ENCODE measurements around the gene OTX1.
A peak's percentile ranks its signal among the peaks of the same experiment; 100 is the strongest.

Gene OTX1

GRCh38 chr2:63052411-63053080 is 1.9 kb downstream of the OTX1 start:
- DNase-seq (ENCODE audit: low spot score): peak; percentile 17
- in situ Hi-C loops (cut with MboI; ENCODE audit: low sequenced_read_pairs, unreplicated experiment): no loop called here
- no peak for TF ChIP-seq CTCF (IDR thresholded peaks at IDR 0.05; ENCODE audit: borderline replicate concordance, control extremely low read depth, extremely low read depth, insufficient read depth, missing control alignments)

GRCh38 chr2:63053081-63053888 is 2.7 kb downstream of the OTX1 start:
- no peak for DNase-seq (ENCODE audit: low spot score)
- in situ Hi-C loops (cut with MboI; ENCODE audit: low sequenced_read_pairs, unreplicated experiment): no loop called here
- no peak for TF ChIP-seq CTCF (IDR thresholded peaks at IDR 0.05; ENCODE audit: borderline replicate concordance, control extremely low read depth, extremely low read depth, insufficient read depth, missing control alignments)

GRCh38 chr2:63053889-63054602 is 3.4 kb downstream of the OTX1 start:
- in situ Hi-C loops (cut with MboI; ENCODE audit: low sequenced_read_pairs, unreplicated experiment): no loop called here
- TF ChIP-seq CTCF (IDR thresholded peaks at IDR 0.05; ENCODE audit: borderline replicate concordance, control extremely low read depth, extremely low read depth, insufficient read depth, missing control alignments): peak; percentile 55
- DNase-seq (ENCODE audit: low spot score): peak; percentile 71

GRCh38 chr2:63054841-63055225 is 4.2 kb downstream of the OTX1 start:
- in situ Hi-C loops (cut with MboI; ENCODE audit: low sequenced_read_pairs, unreplicated experiment): no loop called here
- peak; percentile 24 for DNase-seq (ENCODE audit: low spot score)

GRCh38 chr2:63055226-63056106 is 4.8 kb downstream of the OTX1 start:
- DNase-seq (ENCODE audit: low spot score): peak; percentile 41
- TF ChIP-seq CTCF (IDR thresholded peaks at IDR 0.05; ENCODE audit: borderline replicate concordance, control extremely low read depth, extremely low read depth, insufficient read depth, missing control alignments): no peak
- in situ Hi-C loops (cut with MboI; ENCODE audit: low sequenced_read_pairs, unreplicated experiment): no loop called here

More at GRCh38 chr2:63054841-63055225, 4.2 kb downstream of the OTX1 start:
- TF ChIP-seq CTCF (IDR thresholded peaks at IDR 0.05; ENCODE audit: borderline replicate concordance, control extremely low read depth, extremely low read depth, insufficient read depth, missing control alignments): no peak

All from GM13976 (cell line).